NOMO-1 (cell line): Measurements from ENCODE around the gene LDLR.
A peak's percentile ranks its signal among the peaks of the same experiment; 100 is the strongest.
"Not testable (repeated sequence)": the region's sequence is repeated elsewhere in the genome, so short reads cannot be mapped to it uniquely, and the experiment has no call there.

Experiments used
- DNase-seq, 2 experiments: peaks; one replicate each; lab custom pipeline; 2025; ENCODE audit not compliant: unreplicated experiment in 2 of 2; lab: John Stamatoyannopoulos, UW

LDLR gene

DNA sequence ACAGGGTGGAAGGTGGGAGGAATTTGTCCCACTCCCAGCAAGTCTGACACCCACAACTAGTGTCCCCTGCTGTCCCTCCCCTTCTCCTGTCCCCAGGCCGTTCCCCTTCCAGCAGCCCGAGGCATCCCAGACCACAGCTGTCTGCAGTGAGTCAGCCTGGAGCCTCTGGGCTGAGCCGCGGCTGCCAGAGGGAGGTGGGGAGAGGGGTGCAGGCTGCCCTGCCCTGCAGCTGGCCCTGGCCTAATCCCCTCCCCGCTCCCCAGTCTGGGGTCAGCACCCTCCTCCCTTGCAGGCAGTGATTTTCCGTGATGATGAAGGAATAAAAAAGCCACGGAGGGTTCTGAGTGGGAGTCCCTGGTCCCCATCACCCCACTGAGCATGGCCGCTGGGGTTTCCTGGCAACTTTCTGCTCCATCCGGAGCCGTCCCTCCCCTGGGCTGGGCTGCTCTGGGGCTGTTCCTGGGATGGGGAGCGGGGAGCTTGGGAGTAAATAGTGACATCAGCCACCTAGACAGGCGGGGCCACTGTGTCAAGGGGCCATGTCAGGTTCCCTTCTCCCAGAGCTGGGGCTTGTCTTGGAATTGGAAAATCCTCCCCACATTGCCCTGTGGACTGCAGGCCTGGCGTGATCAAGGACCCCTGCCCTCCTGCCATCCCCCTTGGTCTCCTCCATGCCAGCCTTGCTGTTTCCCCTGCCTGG is 49.5 kb downstream of the LDLR start:
- DNase-seq = no peak

DNA sequence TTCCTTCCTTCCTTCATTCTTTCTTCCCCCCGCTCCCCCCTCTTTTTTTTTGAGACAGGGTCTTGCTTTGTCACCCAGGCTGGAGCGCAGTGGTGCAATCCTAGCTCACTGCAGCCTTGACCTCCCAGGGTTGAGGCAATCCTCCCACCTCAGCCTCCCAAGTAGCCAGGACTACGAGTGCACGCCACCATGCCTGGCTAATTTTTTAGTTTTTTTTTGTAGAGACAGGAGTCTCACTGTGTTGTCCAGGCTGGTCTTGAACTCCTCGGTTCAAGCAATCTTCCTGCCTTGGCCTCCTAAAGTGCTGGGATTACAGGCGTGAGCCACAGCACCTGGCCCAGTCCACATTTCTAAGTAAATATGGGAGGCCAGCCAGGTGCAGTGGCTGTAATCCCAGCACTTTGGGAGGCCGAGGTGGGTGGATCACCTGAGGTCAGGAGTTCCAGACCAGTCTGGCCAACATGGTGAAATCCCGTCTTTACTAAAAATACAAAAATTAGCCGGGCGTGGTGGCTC is 50.8 kb downstream of the LDLR start:
- DNase-seq = not testable (repeated sequence)

DNA sequence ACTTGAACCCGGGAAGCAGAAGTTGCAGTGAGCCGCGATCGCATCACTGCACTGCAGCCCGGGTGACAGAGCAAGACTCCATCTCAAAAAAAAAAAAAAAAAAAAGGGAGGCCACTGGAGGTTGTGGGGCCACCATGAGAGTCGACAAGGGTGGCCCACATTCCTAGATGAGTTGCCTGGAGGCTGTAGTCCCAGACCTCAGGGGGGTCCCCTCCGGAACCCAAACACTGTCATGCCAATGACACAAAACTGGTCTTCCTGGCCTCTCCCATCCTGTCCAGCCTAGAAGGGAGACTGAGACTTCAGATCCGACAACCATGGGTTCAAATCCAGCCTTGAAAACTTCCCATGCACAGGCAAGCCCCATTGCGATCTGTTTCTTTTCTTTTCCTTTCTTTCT is 51.6 kb downstream of the LDLR start:
- no peak for DNase-seq

DNA sequence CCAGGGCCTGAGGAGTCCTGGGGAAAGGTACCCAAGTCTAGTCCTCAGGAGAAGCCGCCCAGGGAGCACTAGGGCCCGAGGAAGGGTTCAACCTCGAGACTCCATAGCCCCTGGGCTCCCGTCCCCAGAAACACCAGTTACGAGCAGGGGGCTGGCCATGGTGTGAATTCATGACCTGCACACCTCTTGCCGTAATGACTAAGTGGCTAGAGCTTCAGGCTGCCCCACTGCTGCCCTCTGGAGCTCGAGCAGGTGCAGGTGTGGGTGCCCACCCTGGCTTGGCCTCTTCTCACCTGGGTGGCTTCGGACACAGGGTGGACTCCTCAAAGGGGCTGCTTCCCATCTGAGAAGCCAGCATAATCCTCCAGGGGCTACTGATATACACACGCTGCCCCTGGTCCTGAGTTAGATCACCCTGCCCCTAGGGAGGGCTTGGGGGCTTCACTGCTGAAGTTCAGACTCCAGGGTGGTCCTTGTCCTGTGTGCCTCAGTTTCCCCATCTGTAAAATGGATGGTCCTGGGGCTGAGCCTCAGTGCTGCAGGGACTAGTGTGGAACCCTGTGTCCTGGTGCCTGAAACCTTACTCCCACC is 52.8 kb downstream of the LDLR start:
- no peak for DNase-seq

DNA sequence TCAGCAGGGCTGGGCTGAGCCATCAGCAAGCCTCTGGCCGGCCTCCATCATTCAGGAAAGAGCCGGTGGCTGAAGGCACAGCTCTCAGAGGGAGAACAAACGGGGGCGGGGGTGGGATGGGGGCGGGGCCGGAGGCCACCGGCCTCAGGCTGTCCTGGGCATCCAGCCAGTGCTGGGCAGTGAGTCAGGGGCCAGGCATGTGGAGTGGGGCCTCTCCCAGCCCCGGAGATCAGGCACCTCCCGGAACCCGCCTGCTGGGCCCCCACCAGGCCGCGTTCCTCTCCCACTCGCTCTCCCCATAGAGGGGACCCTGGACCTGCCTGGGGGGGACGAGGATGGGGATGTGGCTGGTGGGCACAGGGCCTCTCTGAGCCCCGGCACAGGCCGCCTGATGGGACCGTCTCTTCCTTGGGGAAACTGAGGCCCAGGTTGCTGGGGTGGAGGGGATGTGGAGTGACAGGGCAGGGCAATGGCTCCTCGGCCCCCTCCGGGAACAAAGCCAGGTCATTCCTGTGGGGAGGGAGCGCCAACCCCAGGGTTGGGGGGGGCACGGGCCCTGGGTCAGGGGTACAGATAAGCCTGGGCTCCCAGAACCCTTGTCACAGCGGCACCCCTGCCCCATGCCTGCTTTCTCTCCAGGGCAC is 53.4 kb downstream of the LDLR start:
- DNase-seq = no peak

DNA sequence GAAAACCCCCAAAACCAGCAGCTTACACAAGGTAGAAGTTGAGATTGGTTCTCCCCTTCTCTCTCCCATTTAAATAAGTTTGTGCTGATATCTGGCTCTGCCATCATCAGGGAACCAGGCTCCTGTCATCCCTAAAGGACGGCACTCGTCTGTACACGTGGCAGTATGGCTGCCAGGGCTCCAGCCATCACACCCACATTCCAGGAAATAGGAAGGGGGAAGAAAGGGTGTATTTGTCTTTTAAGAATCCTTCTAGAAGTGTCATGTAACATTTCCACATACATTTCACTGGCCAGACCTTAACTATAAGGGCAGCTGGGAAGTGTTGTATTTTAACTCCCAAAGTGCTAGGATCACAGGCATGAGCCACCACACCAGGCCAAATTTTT is 56.3 kb downstream of the LDLR start:
- no peak for DNase-seq

DNA sequence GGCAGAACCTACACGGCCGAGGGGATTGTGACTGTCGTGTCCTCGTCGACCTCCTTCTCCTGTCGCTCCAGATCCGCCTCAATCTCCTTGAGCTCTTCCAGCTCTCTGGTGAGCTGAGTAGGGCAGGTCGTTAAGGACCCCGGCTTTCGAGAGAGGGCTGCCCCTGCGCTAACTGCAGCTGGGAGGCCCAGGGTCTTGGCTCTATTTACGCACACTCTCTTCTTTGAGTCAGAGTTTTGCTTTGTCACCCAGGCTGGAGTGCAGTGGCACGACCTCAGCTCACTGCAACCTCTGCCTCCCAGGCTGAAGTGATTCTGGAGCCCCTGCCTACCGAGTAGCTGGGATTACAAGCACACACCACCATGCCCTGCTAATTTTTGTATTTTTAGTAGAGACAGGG is 58.7 kb downstream of the LDLR start:
- no peak for DNase-seq

DNA sequence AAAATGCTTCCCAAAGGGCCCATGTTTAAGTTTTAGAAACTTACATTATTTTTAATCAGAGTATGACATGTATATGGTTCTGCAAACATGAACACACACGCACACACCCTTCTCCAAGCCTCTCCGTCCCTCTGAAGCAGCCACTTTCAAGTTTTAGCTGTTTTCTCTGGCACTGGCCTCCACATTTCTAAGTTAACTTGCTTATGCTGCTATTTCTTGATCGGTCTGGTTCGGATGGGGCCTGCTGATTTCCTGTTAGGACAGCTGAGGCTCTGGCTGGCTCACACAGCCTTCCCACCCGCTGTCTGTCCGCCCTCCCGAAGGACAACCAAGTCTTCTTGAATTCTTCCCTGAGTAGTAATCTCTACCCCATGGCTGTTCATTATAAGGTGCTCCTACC is 61.9 kb downstream of the LDLR start:
- DNase-seq = no peak

DNA sequence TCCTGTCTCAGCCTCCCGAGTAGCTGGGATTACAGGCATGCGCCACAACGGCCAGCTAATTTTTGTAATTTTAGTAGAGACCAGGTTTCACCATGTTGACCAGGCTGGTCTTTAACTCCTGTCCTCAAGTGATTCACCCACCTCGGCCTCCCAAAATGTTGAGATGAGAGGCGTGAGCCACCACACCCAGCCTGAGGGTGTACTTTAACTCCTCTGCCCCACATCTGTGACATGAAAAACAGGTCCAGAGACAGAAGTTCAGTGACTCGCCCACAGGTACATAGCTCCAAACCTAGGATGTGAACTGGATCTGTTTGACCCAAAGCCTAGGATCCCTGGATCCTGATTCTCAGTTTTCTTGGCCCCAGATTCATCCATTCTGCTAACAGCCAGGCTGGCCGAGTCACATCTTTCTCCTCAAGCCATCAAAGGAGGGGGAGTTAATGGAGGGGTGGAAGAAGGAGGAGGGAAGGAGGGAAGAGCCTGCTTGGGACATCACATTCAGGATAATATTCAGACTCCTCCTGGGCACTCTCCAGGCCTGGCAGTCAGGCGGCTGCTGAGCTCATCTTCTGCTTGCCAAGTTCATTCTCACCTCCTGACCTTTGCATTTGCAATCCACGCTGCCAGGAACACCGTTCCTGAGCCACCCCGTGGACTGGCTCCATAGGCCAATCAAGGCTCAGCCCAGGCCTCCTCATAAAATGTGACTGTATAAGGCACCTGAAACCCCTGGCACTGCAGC is 63.2 kb downstream of the LDLR start:
- DNase-seq = no peak

DNA sequence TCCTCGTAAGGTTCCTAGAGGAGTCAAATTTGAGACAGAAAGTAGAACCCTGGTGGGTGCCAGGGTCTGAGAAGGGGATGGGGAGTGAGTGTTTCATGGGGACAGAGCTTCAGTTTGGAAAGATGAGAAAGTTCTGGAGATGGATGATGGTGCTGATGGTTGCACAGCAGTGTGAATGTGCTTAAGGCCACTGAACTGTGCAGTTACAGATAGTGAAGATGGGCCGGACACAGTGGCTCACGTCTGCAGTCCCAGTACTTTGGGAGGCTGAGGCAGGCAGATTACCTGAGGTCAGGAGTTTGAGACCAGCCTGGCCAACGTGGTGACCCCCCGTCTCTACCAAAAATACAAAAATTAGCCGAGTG is 65.4 kb downstream of the LDLR start:
- DNase-seq = no peak

DNA sequence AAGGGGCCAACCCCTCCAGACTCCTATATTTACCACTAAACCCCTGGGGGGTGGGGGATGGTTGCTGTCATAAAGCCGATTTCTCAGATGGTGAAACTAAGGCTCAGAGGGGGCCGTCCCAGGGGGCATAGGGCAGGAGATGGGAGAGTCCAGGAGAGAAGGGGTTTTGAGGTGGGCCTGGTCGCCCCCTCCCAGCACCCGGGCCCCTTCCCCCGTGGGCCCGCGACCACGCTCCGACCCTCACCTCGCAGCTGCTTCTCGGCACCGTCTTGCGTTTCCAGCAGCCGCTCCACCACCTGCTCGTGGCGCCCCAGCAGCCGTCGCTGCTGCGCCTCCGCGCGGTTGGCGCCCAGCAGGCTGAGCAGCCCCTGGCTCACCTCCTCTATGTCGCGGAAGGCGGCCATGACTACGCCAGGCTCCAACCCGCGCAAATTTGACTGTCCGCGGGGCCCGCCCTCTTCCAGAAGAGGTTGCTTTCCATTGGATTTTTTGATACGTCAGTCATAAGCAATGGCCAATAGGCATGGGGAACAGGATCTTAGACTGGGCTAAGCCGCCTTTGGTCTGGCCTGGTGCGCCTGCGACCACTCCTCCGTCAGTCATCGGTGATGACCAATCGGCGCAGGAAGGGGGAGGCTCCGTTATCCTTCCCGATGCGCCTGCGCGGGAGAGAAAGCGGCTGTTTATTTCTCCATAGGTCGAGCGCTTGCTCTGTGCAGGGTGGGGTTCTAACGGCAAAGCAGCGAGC is 66.3 kb downstream of the LDLR start, which contains the start of gene SPC24:
Gene SPC24, minus strand, starts transcription at position 410 of the 748 bp plus-strand sequence. Its CDS starts 6 bp downstream, at position 404.
- DNase-seq = peak; percentile 98 to 99

DNA sequence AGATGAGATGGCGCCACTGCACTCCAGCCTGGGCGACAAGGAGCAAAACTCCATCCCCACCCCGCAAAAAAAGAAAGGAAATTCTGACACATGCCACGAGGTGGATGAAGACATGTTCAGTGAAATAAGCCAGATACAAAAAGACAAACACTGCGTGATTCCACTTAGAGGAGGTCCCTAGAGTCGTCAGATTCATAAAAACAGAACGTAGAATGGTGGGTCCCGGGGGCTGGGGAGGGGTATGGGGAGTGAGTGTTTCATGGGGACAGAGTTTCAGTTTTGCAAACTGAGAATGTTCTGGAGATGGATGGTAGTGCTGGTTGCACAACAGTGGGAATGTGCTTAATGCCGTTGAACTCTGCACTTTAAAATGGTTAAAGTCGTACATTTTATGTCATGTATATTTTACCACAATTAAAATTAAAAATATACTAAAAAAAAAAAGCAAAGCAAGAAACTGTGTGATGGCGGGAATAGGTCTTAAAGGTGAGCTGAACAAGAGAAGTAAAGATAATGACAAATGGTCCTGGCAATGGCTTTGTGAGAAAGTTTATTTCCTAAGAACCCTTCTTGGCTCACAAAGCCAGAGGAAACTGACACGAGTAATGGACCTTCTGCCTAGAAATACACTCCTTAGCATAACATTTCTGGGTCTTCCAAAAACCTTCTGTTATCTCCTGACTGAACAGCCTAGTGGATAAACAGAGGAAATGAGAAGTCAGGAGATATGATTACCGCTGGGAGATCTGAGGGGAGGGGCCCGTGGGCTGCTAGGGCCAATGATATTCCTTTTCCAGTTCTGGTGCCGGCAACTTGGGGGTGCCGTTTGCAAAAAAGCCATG is 70.6 kb downstream of the LDLR start:
- no peak for DNase-seq

DNA sequence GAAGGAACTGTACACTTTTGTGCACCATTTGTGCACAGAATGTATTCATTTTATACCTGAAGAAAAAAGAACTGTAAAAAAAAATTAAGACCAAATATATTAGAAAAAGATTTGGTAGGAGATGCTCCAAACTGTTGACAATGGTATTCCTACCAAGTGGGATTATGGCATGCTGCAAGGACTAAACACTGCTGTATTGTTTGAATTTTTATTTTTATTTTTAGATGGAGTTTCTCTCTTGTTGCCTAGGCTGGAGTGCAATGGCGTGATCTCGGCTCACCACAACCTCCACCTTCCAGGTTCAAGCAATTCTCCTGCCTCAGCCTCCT is 71.1 kb downstream of the LDLR start:
- DNase-seq = not testable (repeated sequence)

DNA sequence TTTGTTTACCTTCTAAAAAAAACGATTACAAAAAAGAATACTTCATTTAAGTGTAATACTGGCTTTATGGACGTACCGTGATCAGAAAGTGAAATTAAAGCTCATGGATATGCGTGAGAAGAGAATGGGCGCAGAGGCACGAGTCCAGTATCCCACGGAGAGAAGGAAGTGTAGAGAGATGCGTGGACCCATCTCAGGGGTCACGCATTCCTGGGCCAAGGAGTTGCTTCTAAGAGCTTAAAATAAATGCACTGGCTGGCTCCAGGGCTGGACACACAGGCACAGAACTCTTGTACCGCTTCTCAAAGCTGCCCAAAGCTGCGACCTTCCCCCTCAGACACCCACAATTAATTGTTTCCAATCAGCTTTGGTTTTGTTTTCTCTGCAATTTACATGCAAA is 75.0 kb downstream of the LDLR start:
- DNase-seq = no peak

DNA sequence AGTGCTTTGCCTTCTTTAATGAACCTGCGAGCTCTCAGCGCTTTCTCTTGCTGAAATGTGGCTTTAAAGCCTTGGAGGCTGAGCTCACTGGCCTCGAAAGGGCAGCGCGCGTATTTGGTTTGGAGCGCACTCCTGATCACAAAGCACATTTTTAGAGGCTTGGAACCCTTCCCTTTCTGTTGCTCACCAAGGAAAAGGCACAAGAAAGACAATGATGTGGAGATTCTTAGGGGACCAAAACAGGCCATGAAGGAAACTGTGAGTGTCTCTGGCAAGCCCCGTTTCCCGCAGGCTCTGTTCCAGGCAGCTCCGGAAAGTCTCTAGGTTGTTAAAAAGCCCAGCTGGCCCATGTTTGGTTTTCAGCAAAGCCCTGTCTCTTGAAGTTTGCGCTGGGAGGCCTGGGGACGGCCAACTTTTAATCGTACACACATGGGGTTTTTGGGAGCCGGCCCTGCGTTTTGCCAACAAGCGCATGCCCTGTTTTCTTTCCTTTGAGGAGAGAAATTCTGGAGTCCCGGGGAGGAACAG is 75.7 kb downstream of the LDLR start:
- no peak for DNase-seq

DNA sequence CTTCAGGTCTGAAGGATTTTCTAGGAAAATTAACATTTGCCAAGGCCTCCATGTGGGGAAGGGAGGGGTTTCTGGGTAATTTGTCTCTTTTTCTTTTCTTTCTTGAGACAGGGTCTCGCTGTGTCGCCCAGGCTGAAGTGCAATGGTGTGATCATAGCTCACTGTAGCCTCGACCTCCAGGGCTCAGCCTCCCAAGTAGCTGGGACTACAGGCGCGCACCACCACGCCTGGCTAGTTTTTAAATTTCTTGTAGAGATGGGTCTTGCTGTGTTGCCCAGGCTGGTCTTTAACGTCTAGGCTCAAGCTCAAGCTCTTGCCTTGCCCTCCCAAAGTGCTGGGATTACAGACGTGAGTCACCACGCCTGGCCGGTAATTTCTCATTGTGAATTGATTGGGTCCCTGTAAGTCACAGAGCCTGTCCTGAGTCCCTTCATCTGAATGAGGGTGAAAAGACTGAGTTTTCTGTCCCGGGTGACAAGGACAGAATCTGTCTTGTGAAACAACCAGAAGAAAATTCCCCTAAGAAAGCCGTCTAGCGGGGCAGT is 76.3 kb downstream of the LDLR start:
- DNase-seq = no peak

DNA sequence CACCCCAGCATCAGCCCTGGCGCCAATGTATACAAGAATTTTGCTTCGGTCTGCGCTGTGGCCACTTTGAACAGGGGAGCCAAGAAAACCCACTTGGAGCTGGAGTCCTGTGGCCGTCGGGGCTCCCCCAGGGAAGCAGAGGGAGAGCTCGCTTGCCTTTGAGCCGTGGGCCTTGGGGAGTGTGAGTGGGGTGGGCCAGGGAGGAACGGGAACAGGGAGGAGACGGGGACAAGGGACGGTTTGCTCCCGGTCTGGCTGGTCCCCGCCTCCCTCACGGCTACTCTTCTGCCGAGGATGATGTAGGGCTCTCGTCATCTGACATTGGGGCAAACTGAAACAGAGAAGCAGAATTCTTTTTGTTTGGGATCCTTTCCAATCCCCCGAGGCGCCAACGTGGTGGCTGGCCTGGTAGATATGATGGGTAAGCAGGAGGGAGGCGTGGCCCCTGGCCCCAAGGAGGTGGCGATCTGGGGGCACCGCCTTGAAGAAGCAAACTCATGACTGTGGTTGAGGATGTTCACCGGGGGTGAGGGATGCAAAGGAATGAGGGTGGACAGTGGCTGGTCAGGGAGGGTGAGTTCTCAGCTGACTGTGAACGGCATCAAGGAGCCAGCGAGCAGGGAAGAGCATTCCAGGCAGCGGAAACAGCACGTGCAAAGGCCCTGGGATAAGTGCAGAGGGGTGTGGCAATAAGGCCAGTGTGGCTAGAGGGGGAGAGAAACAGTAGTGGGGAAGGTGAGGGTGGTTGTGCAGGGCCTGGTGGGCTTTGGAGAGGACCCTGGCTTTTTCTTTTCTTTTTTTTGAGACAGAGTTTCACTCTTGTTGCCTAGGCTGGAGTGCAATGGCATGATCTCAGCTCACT is 77.2 kb downstream of the LDLR start:
- no peak for DNase-seq

DNA sequence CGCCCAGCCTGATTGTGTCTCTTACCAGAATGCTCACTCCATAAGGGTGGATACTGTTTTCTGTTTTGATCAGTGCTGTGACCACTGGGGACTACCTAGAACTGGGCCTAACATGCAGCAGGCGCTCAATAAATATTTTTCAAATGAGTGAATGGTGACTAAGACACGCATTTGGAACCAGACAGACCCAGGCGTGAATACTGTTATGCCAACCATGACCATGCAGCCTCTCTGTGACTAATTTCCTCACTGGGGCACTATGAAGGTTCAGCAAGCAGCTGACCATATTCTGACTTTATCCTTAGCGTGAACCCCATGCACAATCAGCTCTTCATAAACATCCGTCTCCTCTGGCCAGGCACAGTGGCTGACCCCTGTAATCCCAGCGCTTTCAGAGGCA is 79.3 kb downstream of the LDLR start:
- DNase-seq = no peak
